A673 (cell line): ENCODE data around the gene MRPS25.

ENCODE experiments used
- EZH2 ChIP-seq: fragments of 200-600 bp; sonication (generic); IDR thresholded peaks from 2 replicates; pipeline ENCODE4 v1.6.1; 2017; ENCODE audit warnings: borderline replicate concordance, low read depth, mild to moderate bottlenecking, mixed read lengths, antibody characterized with exemption, low read length; ENCODE audit not compliant: poor library complexity, severe bottlenecking
- TF ChIP-seq, protein P1 (sequence below): fragments of 300-800, 200-600 bp; sonication (generic); conservative IDR thresholded peaks from 2 replicates; pipeline ENCODE4 v1.5.1; 2017; ENCODE audit warnings: low read depth, mild to moderate bottlenecking, antibody characterized with exemption, low read length, moderate library complexity, mixed read lengths

- TF ChIP-seq, protein P1, sequence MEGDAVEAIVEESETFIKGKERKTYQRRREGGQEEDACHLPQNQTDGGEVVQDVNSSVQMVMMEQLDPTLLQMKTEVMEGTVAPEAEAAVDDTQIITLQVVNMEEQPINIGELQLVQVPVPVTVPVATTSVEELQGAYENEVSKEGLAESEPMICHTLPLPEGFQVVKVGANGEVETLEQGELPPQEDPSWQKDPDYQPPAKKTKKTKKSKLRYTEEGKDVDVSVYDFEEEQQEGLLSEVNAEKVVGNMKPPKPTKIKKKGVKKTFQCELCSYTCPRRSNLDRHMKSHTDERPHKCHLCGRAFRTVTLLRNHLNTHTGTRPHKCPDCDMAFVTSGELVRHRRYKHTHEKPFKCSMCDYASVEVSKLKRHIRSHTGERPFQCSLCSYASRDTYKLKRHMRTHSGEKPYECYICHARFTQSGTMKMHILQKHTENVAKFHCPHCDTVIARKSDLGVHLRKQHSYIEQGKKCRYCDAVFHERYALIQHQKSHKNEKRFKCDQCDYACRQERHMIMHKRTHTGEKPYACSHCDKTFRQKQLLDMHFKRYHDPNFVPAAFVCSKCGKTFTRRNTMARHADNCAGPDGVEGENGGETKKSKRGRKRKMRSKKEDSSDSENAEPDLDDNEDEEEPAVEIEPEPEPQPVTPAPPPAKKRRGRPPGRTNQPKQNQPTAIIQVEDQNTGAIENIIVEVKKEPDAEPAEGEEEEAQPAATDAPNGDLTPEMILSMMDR = no peak
- no peak for TF ChIP-seq EZH2
Measured at GRCh38 chr3:15040844-15041243, 24.3 kb downstream of the MRPS25 start.
